ENCODE measurements around the gene NOX5. TPM values are rescaled to one million over a fixed set of nuclear protein-coding genes. Genes with fewer than 3 reads are reported as not detected.

The NOX5 gene
- total RNA-seq, 2 donors from 2014 or later = 0.16 to 0.19 TPM

DNA sequence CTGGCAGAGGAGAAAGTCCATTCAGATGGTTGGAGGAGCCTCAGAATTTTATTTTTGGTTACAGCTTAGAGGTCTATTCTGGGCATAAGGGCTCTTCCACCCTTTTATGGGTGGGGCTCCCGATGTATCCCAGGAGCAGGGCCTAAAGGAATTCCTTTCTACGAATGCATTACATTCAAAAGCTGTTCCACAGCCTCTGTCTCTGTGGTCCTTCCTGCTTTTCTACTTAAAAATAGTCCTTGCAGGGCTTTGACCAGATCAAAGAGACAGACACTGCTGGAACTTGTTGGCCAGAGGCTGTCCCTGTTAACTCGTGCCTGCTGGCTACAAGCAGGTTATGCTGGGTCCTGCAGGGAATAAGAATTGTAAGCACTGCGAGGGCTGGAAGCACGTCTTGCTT lies 14.4 kb upstream of the NOX5 start:
- Histone ChIP-seq H3K36me3 (no peaks in the 10 kb centered on the region), H3K9me3 (no peaks in the 10 kb centered on the region), H3K4me3 (no peak overlapping the region), H3K4me1 (peaks cover 0 to 17% of the 10 kb centered on the region in 2 donors), H3K27me3 (no peaks in the 10 kb centered on the region), H3K27ac (no peak overlapping the region)
- DNase-seq (ENCODE audit: low spot score) = no peak
- TF ChIP-seq, protein P1, sequence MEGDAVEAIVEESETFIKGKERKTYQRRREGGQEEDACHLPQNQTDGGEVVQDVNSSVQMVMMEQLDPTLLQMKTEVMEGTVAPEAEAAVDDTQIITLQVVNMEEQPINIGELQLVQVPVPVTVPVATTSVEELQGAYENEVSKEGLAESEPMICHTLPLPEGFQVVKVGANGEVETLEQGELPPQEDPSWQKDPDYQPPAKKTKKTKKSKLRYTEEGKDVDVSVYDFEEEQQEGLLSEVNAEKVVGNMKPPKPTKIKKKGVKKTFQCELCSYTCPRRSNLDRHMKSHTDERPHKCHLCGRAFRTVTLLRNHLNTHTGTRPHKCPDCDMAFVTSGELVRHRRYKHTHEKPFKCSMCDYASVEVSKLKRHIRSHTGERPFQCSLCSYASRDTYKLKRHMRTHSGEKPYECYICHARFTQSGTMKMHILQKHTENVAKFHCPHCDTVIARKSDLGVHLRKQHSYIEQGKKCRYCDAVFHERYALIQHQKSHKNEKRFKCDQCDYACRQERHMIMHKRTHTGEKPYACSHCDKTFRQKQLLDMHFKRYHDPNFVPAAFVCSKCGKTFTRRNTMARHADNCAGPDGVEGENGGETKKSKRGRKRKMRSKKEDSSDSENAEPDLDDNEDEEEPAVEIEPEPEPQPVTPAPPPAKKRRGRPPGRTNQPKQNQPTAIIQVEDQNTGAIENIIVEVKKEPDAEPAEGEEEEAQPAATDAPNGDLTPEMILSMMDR (IDR thresholded peaks at IDR 0.05) = no peak

DNA sequence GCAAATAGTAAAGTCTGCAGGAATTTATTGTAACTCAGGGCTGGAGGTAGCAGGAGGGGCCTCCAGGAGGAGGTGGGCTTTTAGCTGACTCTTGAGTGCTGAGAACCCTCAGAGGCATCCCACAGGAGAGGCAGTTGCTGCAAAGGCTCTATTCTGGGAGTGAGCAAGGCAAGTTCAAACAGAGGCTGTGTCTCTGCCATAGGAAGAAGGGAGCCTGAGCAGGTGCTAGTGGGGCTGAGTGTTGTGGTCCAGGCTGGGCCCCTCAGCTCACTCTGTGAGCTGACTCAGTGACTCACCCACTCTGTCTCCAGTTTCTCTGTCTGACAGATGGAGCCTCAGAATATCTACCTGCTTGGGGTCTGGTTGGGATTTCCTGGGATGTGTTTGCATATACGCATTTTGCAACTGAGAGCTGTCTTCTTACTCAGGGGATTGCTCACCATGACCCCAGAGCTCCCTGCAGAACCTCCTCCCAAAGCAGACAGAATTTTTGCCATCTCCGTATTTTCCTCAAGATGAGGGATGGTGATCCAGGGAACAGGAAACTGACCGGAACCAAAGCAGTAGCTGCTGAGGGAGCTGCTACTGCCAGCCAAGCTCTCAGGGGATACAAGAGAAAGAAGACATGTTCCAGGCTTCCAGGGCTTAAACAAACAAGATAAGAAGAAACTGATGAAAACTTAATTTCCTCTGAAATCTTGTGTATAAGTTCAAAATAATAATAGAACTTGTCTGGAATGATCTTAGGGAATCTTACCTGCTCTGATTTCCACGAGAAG lies 13.6 kb upstream of the NOX5 start:
- TF ChIP-seq, protein P1 (IDR thresholded peaks at IDR 0.05) = no peak
- no peak for DNase-seq (ENCODE audit: low spot score)
- Histone ChIP-seq H3K36me3 (no peaks in the 10 kb centered on the region), H3K27me3 (no peaks in the 10 kb centered on the region), H3K4me3 (no peak overlapping the region), H3K27ac (no peak overlapping the region), H3K4me1 (peaks cover 0 to 17% of the 10 kb centered on the region in 2 donors), H3K9me3 (no peaks in the 10 kb centered on the region)

- no peak overlapping the region for H3K27ac ChIP-seq
- DNase-seq (ENCODE audit: low spot score) = no peak
Observed at GRCh38 chr15:69002783-69003182, 11.7 kb upstream of the NOX5 start.

GRCh38 chr15:69004011-69004410 lies 10.5 kb upstream of the NOX5 start:
- no peak overlapping the region for H3K27ac ChIP-seq
- TF ChIP-seq, protein P1 (IDR thresholded peaks at IDR 0.05) = no peak
- no peaks in the 10 kb centered on the region for H3K36me3 ChIP-seq
- H3K27me3 ChIP-seq = no peaks in the 10 kb centered on the region
- DNase-seq (ENCODE audit: low spot score) = no peak
- no peak overlapping the region for H3K4me3 ChIP-seq
- peaks cover 0 to 17% of the 10 kb centered on the region in 2 donors for H3K4me1 ChIP-seq
- peaks cover 0 to 22% of the 10 kb centered on the region in 2 donors for H3K9me3 ChIP-seq

More at GRCh38 chr15:69002783-69003182, 11.7 kb upstream of the NOX5 start:
- Histone ChIP-seq H3K36me3 (no peaks in the 10 kb centered on the region), H3K9me3 (peaks cover 0 to 10% of the 10 kb centered on the region in 2 donors), H3K27me3 (no peaks in the 10 kb centered on the region), H3K4me3 (no peak overlapping the region), H3K4me1 (peaks cover 0 to 17% of the 10 kb centered on the region in 2 donors)
- TF ChIP-seq, protein P1 (IDR thresholded peaks at IDR 0.05) = no peak

- Histone ChIP-seq H3K27ac (no peak overlapping the region), H3K9me3 (peaks cover 0 to 22% of the 10 kb centered on the region in 2 donors), H3K27me3 (no peaks in the 10 kb centered on the region), H3K4me1 (no peaks in the 10 kb centered on the region), H3K4me3 (no peak overlapping the region), H3K36me3 (no peaks in the 10 kb centered on the region)
- no peak for DNase-seq (ENCODE audit: low spot score)
- TF ChIP-seq, protein P1 (IDR thresholded peaks at IDR 0.05) = no peak
Observed at GRCh38 chr15:69008056-69008455, 6.4 kb upstream of the NOX5 start.

Measured in right atrium auricular region (tissue), 2 donors.